IPS-NIHi7 (cell line): ENCODE results near the gene ME1.
"Not testable (repeated sequence)": the region's sequence is repeated elsewhere in the genome, so short reads cannot be mapped to it uniquely, and the experiment has no call there.

Experiments
- DNase-seq: peaks from one replicate; pipeline ENCODE4 v3.0.0; 2012; ENCODE audit warnings: mixed read lengths; ENCODE audit errors: extremely low spot score

ME1 gene

GRCh38 chr6:83352424-83353061 is 78.3 kb downstream of the ME1 start:
- no peak for DNase-seq

GRCh38 chr6:83343121-83343520 is 87.7 kb downstream of the ME1 start:
- no peak for DNase-seq

GRCh38 chr6:83341765-83342164 is 89.1 kb downstream of the ME1 start:
- DNase-seq, result no peak

- DNase-seq, result not testable (repeated sequence)
Measured at GRCh38 chr6:83333916-83334315, 96.9 kb downstream of the ME1 start.

GRCh38 chr6:83333500-83333899 is 97.4 kb downstream of the ME1 start:
- DNase-seq, result no peak

- DNase-seq, result no peak
Measured at GRCh38 chr6:83314693-83315092, 116.2 kb downstream of the ME1 start.

- DNase-seq, result no peak
Measured at GRCh38 chr6:83313882-83314281, 117.0 kb downstream of the ME1 start.

GRCh38 chr6:83311231-83311630 is 119.6 kb downstream of the ME1 start:
- no peak for DNase-seq

GRCh38 chr6:83310046-83310445 is 120.8 kb downstream of the ME1 start:
- no peak for DNase-seq

GRCh38 chr6:83309344-83309743 is 121.5 kb downstream of the ME1 start:
- DNase-seq, result no peak

GRCh38 chr6:83308833-83309232 is 122.0 kb downstream of the ME1 start:
- DNase-seq, result no peak

GRCh38 chr6:83307849-83308248 is 123.0 kb downstream of the ME1 start:
- no peak for DNase-seq

GRCh38 chr6:83303426-83303825 is 127.4 kb downstream of the ME1 start:
- DNase-seq, result no peak

- DNase-seq, result no peak
Measured at GRCh38 chr6:83294676-83295075, 136.2 kb downstream of the ME1 start.

GRCh38 chr6:83292900-83293843 is 137.7 kb downstream of the ME1 start:
- DNase-seq, result no peak

- not testable (repeated sequence) for DNase-seq
Measured at GRCh38 chr6:83287298-83287697, 143.6 kb downstream of the ME1 start.

- DNase-seq, result no peak
Measured at GRCh38 chr6:83285917-83286316, 144.9 kb downstream of the ME1 start.

- DNase-seq, result no peak
Measured at GRCh38 chr6:83273596-83273995, 157.3 kb downstream of the ME1 start.

- DNase-seq, result no peak
Measured at GRCh38 chr6:83270971-83271719, 159.7 kb downstream of the ME1 start.

GRCh38 chr6:83265384-83265783 is 165.5 kb downstream of the ME1 start:
- DNase-seq, result no peak

- no peak for DNase-seq
Measured at GRCh38 chr6:83260577-83260976, 170.3 kb downstream of the ME1 start.

- DNase-seq, result no peak
Measured at GRCh38 chr6:83258517-83258916, 172.3 kb downstream of the ME1 start.
